Measurements from ENCODE around the gene PAM. TPM values are rescaled to one million over a fixed set of nuclear protein-coding genes. Genes with fewer than 3 reads are reported as not detected.

PAM gene
- total and polyA plus RNA-seq, 7 experiments from 2014 or later = 10.3 to 36.6 (median 13.6) TPM

DNA sequence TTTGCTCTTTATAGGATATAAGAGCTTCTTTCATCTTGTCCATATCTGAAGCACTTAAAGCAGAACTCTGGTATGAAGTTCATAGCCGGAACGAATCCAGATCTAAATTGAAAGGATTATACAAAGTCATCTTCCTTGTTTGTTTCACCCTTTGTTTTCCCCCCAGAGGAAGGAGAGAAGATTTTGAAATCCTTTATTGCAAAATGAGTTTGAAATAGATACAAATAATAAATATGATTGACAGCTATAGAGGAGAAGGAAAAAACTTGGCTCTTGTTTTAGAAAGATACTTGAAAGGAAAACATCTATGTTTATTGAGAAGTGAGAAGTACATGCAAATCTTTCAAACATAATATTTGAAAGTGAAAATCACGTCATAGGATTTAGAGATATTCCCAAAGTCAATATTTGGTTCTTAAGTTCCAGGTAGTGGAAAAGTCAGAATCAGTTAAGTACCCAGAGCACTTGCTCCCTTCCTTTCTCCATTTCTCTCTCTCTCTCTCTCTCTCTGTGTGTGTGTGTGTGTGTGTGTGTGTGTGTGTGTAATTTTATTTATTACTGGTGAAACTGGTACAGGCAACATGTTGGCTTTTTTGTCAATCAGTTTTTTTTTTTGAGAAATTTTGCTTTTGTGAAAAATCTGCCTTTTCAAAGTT is 27.2 kb downstream of the PAM start:
- no peaks in the 10 kb centered on the region for H3K36me3 ChIP-seq (ENCODE audit: control insufficient read depth in 2 of 3, insufficient read depth in 3 of 3, low read length in 3 of 3)
- intact Hi-C loops (cut with micrococcal nuclease) = loop anchor here in 1 of 2 donors (5.0 kb wide), 3 partner anchors 190 to 440 kb away; partner anchors contain the start of genes GIN1 and PPIP5K2
- Mint-ChIP-seq H3K4me3 (no peak overlapping the region), H3K27me3 (no peaks in the 10 kb centered on the region), H3K9me3 (no peaks in the 10 kb centered on the region), H3K36me3 (peaks cover 0 to 15% (median 10%) of the 10 kb centered on the region in 5 donors), H3K27ac (peak overlapping the region in 1 of 9 donors; percentile 43), H3K4me1 (peaks cover 5 to 30% (median 13%) of the 10 kb centered on the region in 7 donors)
- DNase-seq = no peak
- H3K4me3 ChIP-seq (ENCODE audit: low read length) = no peak overlapping the region
- ChIA-PET POLR2A (no interaction called here), CTCF (interaction anchor here (0.7 to 2.6 kb wide), 7 partner anchors 12 to 465 kb away, joined by 3 to 18 read pairs (median 4); partner anchors contain the start of gene GIN1)
- peaks cover 0 to 3% of the 10 kb centered on the region in 2 donors for H3K27me3 ChIP-seq (ENCODE audit: control insufficient read depth in 2 of 2, insufficient read depth in 2 of 2, low read length in 2 of 2)
- H3K9me3 ChIP-seq (ENCODE audit: control insufficient read depth in 2 of 3, low read length in 3 of 3) = no peaks in the 10 kb centered on the region
- no peak for ATAC-seq
- H3K4me1 ChIP-seq (ENCODE audit: control insufficient read depth in 2 of 2, insufficient read depth in 2 of 2, low read length in 2 of 2) = no peaks in the 10 kb centered on the region
- no peak overlapping the region for H3K27ac ChIP-seq (ENCODE audit: low read depth, low read length)

DNA sequence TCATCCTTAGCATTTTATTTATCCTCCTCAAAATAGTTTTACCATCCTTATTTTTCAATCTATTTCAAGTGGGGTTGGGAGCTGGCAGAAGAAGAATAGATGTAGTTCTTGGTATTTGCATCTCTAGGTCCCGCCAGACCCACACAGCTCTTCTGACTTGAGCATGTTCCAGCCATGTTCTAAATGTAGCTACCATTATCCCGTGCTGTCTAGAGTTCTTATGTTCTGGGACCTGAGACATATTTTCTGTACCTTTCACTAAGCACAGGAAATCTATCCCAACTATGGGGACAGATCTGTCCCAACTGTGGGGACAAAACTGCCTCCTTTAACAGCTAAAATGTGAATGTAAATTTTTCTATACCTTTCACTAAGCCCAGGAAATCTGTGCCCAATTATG is 32.0 kb downstream of the PAM start:
- no peaks in the 10 kb centered on the region for H3K4me1 ChIP-seq (ENCODE audit: control insufficient read depth in 2 of 2, insufficient read depth in 2 of 2, low read length in 2 of 2)
- H3K27me3 Mint-ChIP-seq = no peaks in the 10 kb centered on the region
- ChIA-PET CTCF (no interaction called here), POLR2A (no interaction called here)
- no peak overlapping the region for H3K27ac ChIP-seq (ENCODE audit: low read depth, low read length)
- no peaks in the 10 kb centered on the region for H3K9me3 ChIP-seq (ENCODE audit: control insufficient read depth in 2 of 3, low read length in 3 of 3)
- no peak overlapping the region for H3K4me3 ChIP-seq (ENCODE audit: low read length)
- no peaks in the 10 kb centered on the region for H3K36me3 ChIP-seq (ENCODE audit: control insufficient read depth in 2 of 3, insufficient read depth in 3 of 3, low read length in 3 of 3)
- peaks cover 0 to 14% (median 10%) of the 10 kb centered on the region in 5 donors for H3K36me3 Mint-ChIP-seq
- peaks cover 0 to 8% (median 5%) of the 10 kb centered on the region in 7 donors for H3K4me1 Mint-ChIP-seq
- no peak for DNase-seq
- no peaks in the 10 kb centered on the region for H3K9me3 Mint-ChIP-seq
- ATAC-seq = no peak
- no peak overlapping the region for H3K27ac Mint-ChIP-seq
- intact Hi-C loops (cut with micrococcal nuclease) = no loop called here
- no peak overlapping the region for H3K4me3 Mint-ChIP-seq
- H3K27me3 ChIP-seq (ENCODE audit: control insufficient read depth in 2 of 2, insufficient read depth in 2 of 2, low read length in 2 of 2) = peaks cover 0 to 3% of the 10 kb centered on the region in 2 donors

DNA sequence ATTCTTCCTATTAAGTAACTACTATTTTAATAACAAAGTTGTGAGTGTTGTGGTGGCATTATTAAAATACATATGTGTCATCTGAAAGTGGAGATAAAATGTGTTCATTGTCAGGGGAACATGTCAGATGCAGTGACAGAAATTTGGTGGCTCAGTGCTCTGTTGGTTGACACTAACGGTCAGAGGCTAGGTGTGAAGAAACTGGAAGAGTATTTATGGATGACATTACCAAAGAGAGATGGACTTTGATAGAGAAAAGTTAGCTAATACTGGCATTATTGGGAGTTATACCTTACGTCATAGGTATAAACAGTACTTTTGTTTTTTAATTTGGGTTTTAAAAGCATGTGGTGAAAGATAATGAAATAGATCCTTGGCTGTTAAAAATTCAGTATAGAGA is 33.7 kb downstream of the PAM start:
- Mint-ChIP-seq H3K27me3 (no peaks in the 10 kb centered on the region), H3K27ac (no peak overlapping the region), H3K4me1 (peaks cover 0 to 13% (median 5%) of the 10 kb centered on the region in 7 donors), H3K4me3 (no peak overlapping the region), H3K36me3 (peaks cover 0 to 12% (median 9%) of the 10 kb centered on the region in 5 donors), H3K9me3 (no peaks in the 10 kb centered on the region)
- ChIA-PET POLR2A (no interaction called here), CTCF (no interaction called here)
- H3K36me3 ChIP-seq (ENCODE audit: control insufficient read depth in 2 of 3, insufficient read depth in 3 of 3, low read length in 3 of 3) = no peaks in the 10 kb centered on the region
- intact Hi-C loops (cut with micrococcal nuclease) = no loop called here
- no peak for DNase-seq
- H3K4me1 ChIP-seq (ENCODE audit: control insufficient read depth in 2 of 2, insufficient read depth in 2 of 2, low read length in 2 of 2) = no peaks in the 10 kb centered on the region
- H3K9me3 ChIP-seq (ENCODE audit: control insufficient read depth in 2 of 3, low read length in 3 of 3) = no peaks in the 10 kb centered on the region
- H3K27ac ChIP-seq (ENCODE audit: low read depth, low read length) = no peak overlapping the region
- peaks cover 0 to 3% of the 10 kb centered on the region in 2 donors for H3K27me3 ChIP-seq (ENCODE audit: control insufficient read depth in 2 of 2, insufficient read depth in 2 of 2, low read length in 2 of 2)
- no peak for ATAC-seq
- no peak overlapping the region for H3K4me3 ChIP-seq (ENCODE audit: low read length)

DNA sequence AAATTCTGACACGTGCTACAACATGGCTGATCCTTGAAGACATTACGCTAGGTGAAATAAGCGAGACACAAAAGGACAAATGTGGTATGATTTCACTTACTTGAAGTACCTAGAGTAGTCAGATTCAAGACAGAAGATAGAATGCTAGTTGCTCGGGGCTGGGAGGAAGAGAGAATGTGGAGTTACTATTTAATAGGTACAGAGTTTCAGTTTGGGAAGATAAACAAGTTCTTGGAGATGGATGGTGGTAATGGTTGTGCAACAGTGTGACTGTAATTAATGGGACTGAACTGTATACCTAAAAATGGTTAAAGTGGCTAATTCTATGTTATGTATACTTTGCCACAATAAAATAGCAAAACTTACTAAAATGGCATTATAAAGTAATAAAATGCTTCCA is 34.4 kb downstream of the PAM start:
- DNase-seq (no peak), ATAC-seq (no peak)
- no peaks in the 10 kb centered on the region for H3K27me3 Mint-ChIP-seq
- intact Hi-C loops (cut with micrococcal nuclease) = no loop called here
- H3K9me3 Mint-ChIP-seq = no peaks in the 10 kb centered on the region
- H3K4me3 Mint-ChIP-seq = no peak overlapping the region
- CTCF ChIA-PET = no interaction called here
- no peak overlapping the region for H3K27ac ChIP-seq (ENCODE audit: low read depth, low read length)
- H3K4me3 ChIP-seq (ENCODE audit: low read length) = no peak overlapping the region
- no peak overlapping the region for H3K27ac Mint-ChIP-seq
- H3K4me1 ChIP-seq (ENCODE audit: control insufficient read depth in 2 of 2, insufficient read depth in 2 of 2, low read length in 2 of 2) = no peaks in the 10 kb centered on the region
- no peaks in the 10 kb centered on the region for H3K36me3 ChIP-seq (ENCODE audit: control insufficient read depth in 2 of 3, insufficient read depth in 3 of 3, low read length in 3 of 3)
- H3K27me3 ChIP-seq (ENCODE audit: control insufficient read depth in 2 of 2, insufficient read depth in 2 of 2, low read length in 2 of 2) = peaks cover 0 to 3% of the 10 kb centered on the region in 2 donors
- POLR2A ChIA-PET = no interaction called here
- peaks cover 0 to 7% (median 5%) of the 10 kb centered on the region in 5 donors for H3K36me3 Mint-ChIP-seq
- H3K4me1 Mint-ChIP-seq = peaks cover 0 to 13% (median 5%) of the 10 kb centered on the region in 7 donors
- no peaks in the 10 kb centered on the region for H3K9me3 ChIP-seq (ENCODE audit: control insufficient read depth in 2 of 3, low read length in 3 of 3)

DNA sequence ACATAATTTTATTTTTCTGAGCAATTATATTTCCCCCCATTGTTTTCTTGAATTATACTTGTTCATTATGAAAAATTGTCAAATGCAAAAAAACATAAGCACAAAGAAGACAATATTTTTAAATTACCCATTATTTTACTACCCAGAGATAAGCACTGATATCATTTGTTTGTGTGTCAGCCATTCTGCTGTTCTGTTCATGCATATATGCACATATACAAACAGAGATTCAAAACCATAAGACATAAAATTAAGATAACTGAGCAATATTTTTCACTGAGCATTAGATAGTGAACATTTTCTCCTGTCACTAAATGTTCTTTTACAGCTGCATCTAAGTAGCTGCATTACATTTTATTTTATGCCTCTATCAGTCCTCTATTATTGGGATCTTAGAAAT is 35.6 kb downstream of the PAM start:
- H3K4me3 Mint-ChIP-seq = no peak overlapping the region
- H3K27ac ChIP-seq (ENCODE audit: low read depth, low read length) = no peak overlapping the region
- ChIA-PET POLR2A (no interaction called here), CTCF (no interaction called here)
- H3K27ac Mint-ChIP-seq = no peak overlapping the region
- no peak for ATAC-seq
- no peak for DNase-seq
- no peak overlapping the region for H3K4me3 ChIP-seq (ENCODE audit: low read length)
- intact Hi-C loops (cut with micrococcal nuclease) = loop anchor here in 1 of 2 donors (5.0 kb wide), 1 partner anchor 208 kb away; no protein-coding TSS in a partner anchor
- no peaks in the 10 kb centered on the region for H3K27me3 Mint-ChIP-seq
- no peaks in the 10 kb centered on the region for H3K9me3 Mint-ChIP-seq
- H3K36me3 Mint-ChIP-seq = peaks cover 0 to 2% (median 0%) of the 10 kb centered on the region in 5 donors
- no peaks in the 10 kb centered on the region for H3K36me3 ChIP-seq (ENCODE audit: control insufficient read depth in 2 of 3, insufficient read depth in 3 of 3, low read length in 3 of 3)
- peaks cover 0 to 3% of the 10 kb centered on the region in 2 donors for H3K27me3 ChIP-seq (ENCODE audit: control insufficient read depth in 2 of 2, insufficient read depth in 2 of 2, low read length in 2 of 2)
- peaks cover 0 to 13% (median 5%) of the 10 kb centered on the region in 7 donors for H3K4me1 Mint-ChIP-seq
- H3K4me1 ChIP-seq (ENCODE audit: control insufficient read depth in 2 of 2, insufficient read depth in 2 of 2, low read length in 2 of 2) = no peaks in the 10 kb centered on the region
- H3K9me3 ChIP-seq (ENCODE audit: control insufficient read depth in 2 of 3, low read length in 3 of 3) = no peaks in the 10 kb centered on the region

DNA sequence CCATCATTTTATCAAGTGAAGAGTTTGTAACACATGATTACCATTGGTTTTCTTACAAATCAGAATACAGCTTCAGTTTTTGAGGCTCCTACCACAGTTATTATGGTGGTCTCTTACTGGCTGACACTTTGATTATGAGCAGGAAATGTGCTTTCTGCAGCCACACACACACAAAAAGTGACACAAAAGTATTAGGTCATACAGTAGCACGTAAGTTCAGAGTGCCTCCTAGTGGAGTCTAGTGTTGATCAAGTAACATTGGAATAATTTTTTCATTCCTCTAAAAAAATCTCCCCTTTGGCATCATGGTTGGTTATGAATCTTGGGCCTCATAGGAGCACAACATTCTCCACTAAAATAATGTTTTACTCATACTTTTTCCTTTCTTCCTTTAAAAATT is 37.6 kb downstream of the PAM start:
- no peaks in the 10 kb centered on the region for H3K36me3 ChIP-seq (ENCODE audit: control insufficient read depth in 2 of 3, insufficient read depth in 3 of 3, low read length in 3 of 3)
- Mint-ChIP-seq H3K36me3 (no peaks in the 10 kb centered on the region), H3K27ac (no peak overlapping the region), H3K9me3 (no peaks in the 10 kb centered on the region), H3K4me1 (peaks cover 0 to 24% (median 5%) of the 10 kb centered on the region in 7 donors), H3K4me3 (no peak overlapping the region), H3K27me3 (no peaks in the 10 kb centered on the region)
- no peak overlapping the region for H3K4me3 ChIP-seq (ENCODE audit: low read length)
- H3K4me1 ChIP-seq (ENCODE audit: control insufficient read depth in 2 of 2, insufficient read depth in 2 of 2, low read length in 2 of 2) = no peaks in the 10 kb centered on the region
- ATAC-seq (peak; percentile 63), DNase-seq (peak in 1 of 9 donors; percentile 11)
- ChIA-PET POLR2A (no interaction called here), CTCF (no interaction called here)
- intact Hi-C loops (cut with micrococcal nuclease) = loop anchor here in 1 of 2 donors (1.0 to 5.0 kb wide), 3 partner anchors 9 to 210 kb away; no protein-coding TSS in a partner anchor
- no peaks in the 10 kb centered on the region for H3K9me3 ChIP-seq (ENCODE audit: control insufficient read depth in 2 of 3, low read length in 3 of 3)
- no peak overlapping the region for H3K27ac ChIP-seq (ENCODE audit: low read depth, low read length)
- H3K27me3 ChIP-seq (ENCODE audit: control insufficient read depth in 2 of 2, insufficient read depth in 2 of 2, low read length in 2 of 2) = no peaks in the 10 kb centered on the region

DNA sequence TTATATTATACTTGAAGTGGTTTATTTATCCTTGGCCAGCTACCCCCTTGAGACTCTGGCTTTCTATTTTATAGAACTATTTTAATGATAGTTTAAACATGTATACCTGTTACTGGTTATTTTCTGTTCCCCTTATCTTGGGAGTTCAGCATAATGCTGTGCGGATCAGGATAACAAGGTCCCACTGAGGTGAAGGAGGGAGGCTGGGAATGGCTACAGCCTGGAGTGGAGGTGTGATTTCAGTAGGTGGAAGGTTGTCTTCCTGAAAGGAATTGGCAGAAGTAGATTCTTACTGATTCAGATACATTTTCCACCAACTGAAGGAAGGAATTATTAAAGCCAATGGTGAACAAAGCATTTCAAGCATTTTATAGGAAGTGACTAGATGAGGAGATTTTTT is 38.9 kb downstream of the PAM start:
- no peaks in the 10 kb centered on the region for H3K9me3 Mint-ChIP-seq
- CTCF ChIA-PET = interaction anchor here (0.6 kb wide), 1 partner anchor 26 kb away, joined by 4 read pairs; no protein-coding TSS in a partner anchor
- ATAC-seq (no peak), DNase-seq (no peak)
- peaks cover 1 to 33% (median 13%) of the 10 kb centered on the region in 7 donors for H3K4me1 Mint-ChIP-seq
- Histone ChIP-seq H3K4me3 (ENCODE audit: low read length) (no peak overlapping the region), H3K27me3 (ENCODE audit: control insufficient read depth in 2 of 2, insufficient read depth in 2 of 2, low read length in 2 of 2) (no peaks in the 10 kb centered on the region), H3K36me3 (ENCODE audit: control insufficient read depth in 2 of 3, insufficient read depth in 3 of 3, low read length in 3 of 3) (no peaks in the 10 kb centered on the region), H3K9me3 (ENCODE audit: control insufficient read depth in 2 of 3, low read length in 3 of 3) (no peaks in the 10 kb centered on the region), H3K27ac (ENCODE audit: low read depth, low read length) (no peak overlapping the region), H3K4me1 (ENCODE audit: control insufficient read depth in 2 of 2, insufficient read depth in 2 of 2, low read length in 2 of 2) (no peaks in the 10 kb centered on the region)
- POLR2A ChIA-PET = no interaction called here
- H3K27ac Mint-ChIP-seq = no peak overlapping the region
- H3K4me3 Mint-ChIP-seq = no peak overlapping the region
- no peaks in the 10 kb centered on the region for H3K36me3 Mint-ChIP-seq
- H3K27me3 Mint-ChIP-seq = no peaks in the 10 kb centered on the region
- intact Hi-C loops (cut with micrococcal nuclease) = loop anchor here in 1 of 2 donors (5.0 kb wide), 1 partner anchor 212 kb away; no protein-coding TSS in a partner anchor

All from naive thymus-derived CD4-positive, alpha-beta T cell (primary cell).